H9 (cell line): ENCODE measurements around the gene SGO2. TPM values are rescaled to one million over a fixed set of nuclear protein-coding genes. Genes with fewer than 3 reads are reported as not detected.

Experiments
- DNase-seq: peaks from one replicate; pipeline ENCODE4 v3.0.0-alpha.2; 2017
- H2AFZ ChIP-seq: one replicate; pipeline ENCODE4 v1.6.1; 2013; ENCODE audit warnings: mild to moderate bottlenecking, low read length, control low read depth, moderate library complexity
- H2AK5ac ChIP-seq: 2 replicates; pipeline ENCODE4 v1.6.1; 2013; ENCODE audit warnings: low read length, control low read depth, mixed read lengths; ENCODE audit not compliant: insufficient read length
- H2BK120ac ChIP-seq: one replicate; pipeline ENCODE4 v1.6.1; 2013; ENCODE audit warnings: low read depth, mild to moderate bottlenecking, low read length, control low read depth, inconsistent platforms; ENCODE audit not compliant: poor library complexity, severe bottlenecking
- H2BK12ac ChIP-seq: 2 replicates; pipeline ENCODE4 v1.6.1; 2013; ENCODE audit warnings: low read length, control low read depth, mixed read lengths, low read depth; ENCODE audit not compliant: insufficient read length
- H2BK15ac ChIP-seq: 2 replicates; pipeline ENCODE4 v1.6.1; 2013; ENCODE audit warnings: low read depth, low read length, control low read depth
- H2BK20ac ChIP-seq: one replicate; pipeline ENCODE4 v1.6.1; 2013; ENCODE audit warnings: low read depth, mild to moderate bottlenecking, low read length, control low read depth, inconsistent platforms; ENCODE audit not compliant: poor library complexity, severe bottlenecking
- H2BK5ac ChIP-seq: 2 replicates; pipeline ENCODE4 v1.6.1; 2013; ENCODE audit warnings: low read length, control low read depth, mixed read lengths; ENCODE audit not compliant: insufficient read length
- H3K14ac ChIP-seq: 2 replicates; pipeline ENCODE4 v1.6.1; 2013; ENCODE audit warnings: low read length, control low read depth; ENCODE audit not compliant: insufficient read depth
- H3K18ac ChIP-seq: 2 replicates; pipeline ENCODE4 v1.6.1; 2013; ENCODE audit warnings: low read depth, mild to moderate bottlenecking, mixed read lengths, low read length, control low read depth; ENCODE audit not compliant: insufficient read length
- H3K23ac ChIP-seq: 2 replicates; pipeline ENCODE4 v1.6.1; 2013; ENCODE audit warnings: low read length, control low read depth, mixed read lengths, low read depth; ENCODE audit not compliant: insufficient read length
- H3K23me2 ChIP-seq: 2 replicates; pipeline ENCODE4 v1.6.1; 2013; ENCODE audit warnings: low read depth, mild to moderate bottlenecking, mixed read lengths, low read length, control low read depth; ENCODE audit not compliant: insufficient read length, poor library complexity, severe bottlenecking
- H3K27ac ChIP-seq: 2 replicates; pipeline ENCODE4 v1.5.1; 2013; ENCODE audit warnings: low read length, control low read depth, mixed read lengths, low read depth; ENCODE audit not compliant: insufficient read length
- H3K27me3 ChIP-seq: 2 replicates; pipeline ENCODE4 v1.6.1; 2013; ENCODE audit warnings: low read length, control low read depth, inconsistent platforms; ENCODE audit not compliant: insufficient read depth
- H3K4ac ChIP-seq: 2 replicates; pipeline ENCODE4 v1.6.1; 2013; ENCODE audit warnings: low read depth, mild to moderate bottlenecking, control low read depth, inconsistent platforms, low read length, moderate library complexity
- H3K4me1 ChIP-seq: 2 replicates; pipeline ENCODE4 v1.6.1; 2013; ENCODE audit warnings: low read length, control low read depth, inconsistent platforms; ENCODE audit not compliant: insufficient read depth
- H3K4me2 ChIP-seq: 2 replicates; pipeline ENCODE4 v1.6.1; 2013; ENCODE audit warnings: low read length, control low read depth, mixed read lengths; ENCODE audit not compliant: insufficient read length, insufficient read depth
- H3K56ac ChIP-seq: 2 replicates; pipeline ENCODE4 v1.6.1; 2013; ENCODE audit warnings: low read depth, mild to moderate bottlenecking, mixed read lengths, low read length, control low read depth; ENCODE audit not compliant: insufficient read length
- H3K79me1 ChIP-seq: 2 replicates; pipeline ENCODE4 v1.6.1; 2013; ENCODE audit warnings: low read depth, mild to moderate bottlenecking, moderate library complexity, low read length, control low read depth, inconsistent platforms; ENCODE audit not compliant: insufficient read depth, poor library complexity, severe bottlenecking
- H3K79me2 ChIP-seq: 2 replicates; pipeline ENCODE4 v1.6.1; 2013; ENCODE audit warnings: low read length, control low read depth, inconsistent platforms; ENCODE audit not compliant: insufficient read depth
- H3K9ac ChIP-seq: 2 replicates; pipeline ENCODE4 v1.6.1; 2013; ENCODE audit warnings: low read length, control low read depth, mixed read lengths; ENCODE audit not compliant: insufficient read length; ENCODE audit errors: extremely low read depth
- H3K9me3 ChIP-seq: one replicate; pipeline ENCODE4 v1.6.1; 2013; ENCODE audit warnings: low read depth, low read length, inconsistent platforms; ENCODE audit not compliant: control insufficient read depth
- H3T11ph ChIP-seq: one replicate; pipeline ENCODE4 v1.6.1; 2013; ENCODE audit warnings: mild to moderate bottlenecking, low read length, control low read depth, inconsistent platforms
- H4K20me1 ChIP-seq: one replicate; pipeline ENCODE4 v1.6.1; 2013; ENCODE audit not compliant: control insufficient read depth, insufficient read length, insufficient read depth
- H4K5ac ChIP-seq: 2 replicates; pipeline ENCODE4 v1.6.1; 2013; ENCODE audit warnings: low read depth, mild to moderate bottlenecking, mixed read lengths, low read length, control low read depth; ENCODE audit not compliant: insufficient read length
- H4K8ac ChIP-seq: replicated peaks from 2 replicates; pipeline ENCODE4 v1.6.1; 2013; ENCODE audit warnings: low read length, control low read depth, mixed read lengths, low read depth; ENCODE audit not compliant: insufficient read length
- H4K91ac ChIP-seq: 2 replicates; pipeline ENCODE4 v1.6.1; 2013; ENCODE audit warnings: low read depth, mild to moderate bottlenecking, moderate library complexity, mixed read lengths, low read length, control low read depth; ENCODE audit not compliant: insufficient read length
- H3K27ac Mint-ChIP-seq, 3 experiments: 2 replicates in 2 of 3; 3 replicates in 1 of 3; pipeline ENCODE4 v1.8.0; 2020 to 2021; ENCODE audit warnings: mixed read lengths in 3 of 3, mild to moderate bottlenecking in 1 of 3, moderate library complexity in 1 of 3
- H3K27me3 Mint-ChIP-seq: 2 replicates; pipeline ENCODE4 v1.8.0; 2021; ENCODE audit warnings: low read depth, mild to moderate bottlenecking, moderate library complexity, mixed read lengths
- H3K36me3 Mint-ChIP-seq, 3 experiments: 2 replicates in 2 of 3; 3 replicates in 1 of 3; pipeline ENCODE4 v1.8.0; 2020 to 2021; ENCODE audit warnings: low read depth in 3 of 3, mixed read lengths in 3 of 3; ENCODE audit not compliant: insufficient read depth in 1 of 3
- H3K4me1 Mint-ChIP-seq, 2 experiments: 2 replicates each; pipeline ENCODE4 v1.8.0; 2020; ENCODE audit warnings: mixed read lengths in 2 of 2
- H3K4me3 Mint-ChIP-seq, 2 experiments: 2 replicates in 1 of 2; 3 replicates in 1 of 2; pipeline ENCODE4 v1.8.0; 2020 to 2021; ENCODE audit warnings: mild to moderate bottlenecking in 2 of 2, mixed read lengths in 2 of 2, moderate library complexity in 1 of 2
- H3K9me3 Mint-ChIP-seq, 2 experiments: 2 replicates in 1 of 2; 3 replicates in 1 of 2; pipeline ENCODE4 v1.8.0; 2020; ENCODE audit warnings: mild to moderate bottlenecking in 2 of 2, mixed read lengths in 2 of 2, moderate library complexity in 1 of 2
- CTCF ChIP-seq: fragments of 200-600 bp; sonication (generic); conservative IDR thresholded peaks from 3 replicates; pipeline ENCODE4 v1.8.0; 2021; ENCODE audit warnings: antibody characterized with exemption, mild to moderate bottlenecking
- WGBS: extraction: QIAGEN DNeasy Blood & Tissue Kit; methylation state at CpG from one replicate; pipeline ENCODE4 v1.1.7; 2013; ENCODE audit warnings: missing lambda C conversion rate, low lambda C conversion rate, mixed read lengths; ENCODE audit not compliant: insufficient read length; ENCODE audit errors: extremely low coverage; 5-methylcytosine and 5-hydroxymethylcytosine counted together
- total RNA-seq: library from RNA; stranded (reverse); gene quantifications from 2 replicates; pipeline ENCODE4 v1.2.1, GENCODE V29; 2021

Gene SGO2
- total RNA-seq, 1 experiment from 2014 or later, result 25.6 TPM

- H3K4me3 Mint-ChIP-seq, result no peak overlapping the region
- Histone ChIP-seq H3K4me2 (no peak overlapping the region), H3T11ph (no peak overlapping the region), H3K56ac (no peak overlapping the region), H2BK15ac (no peak overlapping the region), H3K9ac (no peak overlapping the region), H4K20me1 (no peaks in the 10 kb centered on the region), H3K4ac (no peak overlapping the region), H3K23me2 (no peaks in the 10 kb centered on the region), H3K27me3 (no peaks in the 10 kb centered on the region), H2BK12ac (no peak overlapping the region), H2BK5ac (no peak overlapping the region), H3K79me1 (no peaks in the 10 kb centered on the region), H3K4me1 (peaks cover 3% of the 10 kb centered on the region; the same call in 1 of the 2 replicates), H2BK20ac (no peak overlapping the region), H3K18ac (no peak overlapping the region), H4K8ac (no peak overlapping the region), H3K23ac (no peak overlapping the region), H4K5ac (no peak overlapping the region), H2AK5ac (no peak overlapping the region), H2AFZ (no peak overlapping the region), H3K27ac (no peak overlapping the region), H3K14ac (no peak overlapping the region), H4K91ac (no peak overlapping the region), H3K9me3 (no peaks in the 10 kb centered on the region), H3K79me2 (no peaks in the 10 kb centered on the region), H2BK120ac (no peak overlapping the region)
- no CpG with 5 or more reads among the region's 5 CpGs for WGBS
- no peaks in the 10 kb centered on the region; a peak in 2 of 5 replicates for H3K9me3 Mint-ChIP-seq
- TF ChIP-seq CTCF, result no peak
- DNase-seq, result no peak
- H3K27ac Mint-ChIP-seq, result no peak overlapping the region
- peaks cover 3 to 14% (median 12%) of the 10 kb centered on the region in 3 experiments; a peak in 5 of 7 replicates for H3K36me3 Mint-ChIP-seq
- H3K4me1 Mint-ChIP-seq, result peaks cover 3 to 8% of the 10 kb centered on the region in 2 experiments; a peak in 2 of 4 replicates
- H3K27me3 Mint-ChIP-seq, result no peaks in the 10 kb centered on the region
These were observed 23.8 kb upstream of the SGO2 start for GRCh38 chr2:200502196-200502595.
